GM12892 (cell line): ENCODE results near the gene FAM168B.

ENCODE experiments used
- POLR2A ChIP-seq: IDR thresholded peaks from 2 replicates; pipeline ENCODE4 v1.6.1; 2011; ENCODE audit warnings: low read depth, low read length, control low read depth
- POLR2AphosphoS5 ChIP-seq: IDR thresholded peaks from 2 replicates; pipeline ENCODE4 v1.6.1; 2011; ENCODE audit warnings: low read depth, low read length, control low read depth

- no peak for TF ChIP-seq POLR2A
- TF ChIP-seq POLR2AphosphoS5, result no peak
These were observed 82.7 kb downstream of the FAM168B start for GRCh38 chr2:131010566-131010965.
